Mesenchymal stem cell (in vitro differentiated cells and primary cell): Measurements from ENCODE around the gene ASPG.

Experiments used
- DNase-seq: peaks from one replicate; pipeline ENCODE4 v3.0.0-alpha.2; 2013
- H2AFZ ChIP-seq: one replicate; pipeline ENCODE4 v1.6.1; 2013; ENCODE audit warnings: low read depth, mild to moderate bottlenecking, control low read depth, inconsistent platforms, low read length, moderate library complexity
- H2AK5ac ChIP-seq: 2 replicates; pipeline ENCODE4 v1.6.1; 2013; ENCODE audit warnings: low read length, moderate library complexity, mild to moderate bottlenecking, inconsistent platforms; ENCODE audit not compliant: severe bottlenecking
- H2BK120ac ChIP-seq: one replicate; pipeline ENCODE4 v1.6.1; 2013; ENCODE audit warnings: low read depth, mild to moderate bottlenecking, inconsistent platforms, low read length, moderate library complexity
- H2BK12ac ChIP-seq, 2 experiments: one replicate each; pipeline ENCODE4 v1.6.1; 2013; ENCODE audit warnings: inconsistent platforms in 2 of 2, low read length in 2 of 2, mild to moderate bottlenecking in 2 of 2, moderate library complexity in 2 of 2, control low read depth in 1 of 2
- H2BK15ac ChIP-seq: one replicate; pipeline ENCODE4 v1.6.1; 2013; ENCODE audit warnings: mild to moderate bottlenecking, low read depth, inconsistent platforms; ENCODE audit not compliant: poor library complexity, severe bottlenecking
- H2BK5ac ChIP-seq: 2 replicates; pipeline ENCODE4 v1.6.1; 2013; ENCODE audit warnings: low read depth, mild to moderate bottlenecking, low read length, control low read depth, inconsistent platforms; ENCODE audit not compliant: poor library complexity, severe bottlenecking
- H3K14ac ChIP-seq, 2 experiments: one replicate each; pipeline ENCODE4 v1.6.1; 2013; ENCODE audit warnings: inconsistent platforms in 2 of 2, low read length in 2 of 2, control low read depth in 1 of 2, mild to moderate bottlenecking in 1 of 2, moderate library complexity in 1 of 2
- H3K18ac ChIP-seq, 2 experiments: one replicate each; pipeline ENCODE4 v1.6.1; 2013; ENCODE audit warnings: inconsistent platforms in 2 of 2, low read length in 2 of 2, control low read depth in 1 of 2, low read depth in 1 of 2, mild to moderate bottlenecking in 1 of 2
- H3K23ac ChIP-seq, 2 experiments: one replicate each; pipeline ENCODE4 v1.6.1; 2013; ENCODE audit warnings: inconsistent platforms in 2 of 2, low read length in 2 of 2, mild to moderate bottlenecking in 2 of 2, moderate library complexity in 2 of 2, control low read depth in 1 of 2
- H3K27ac ChIP-seq: 2 replicates; pipeline ENCODE4 v1.5.1; 2013; ENCODE audit warnings: mild to moderate bottlenecking, moderate library complexity, low read length, control low read depth, inconsistent platforms; ENCODE audit not compliant: poor library complexity, severe bottlenecking
- H3K27me3 ChIP-seq, 2 experiments: 2 replicates each; pipeline versions ENCODE4 v1.6.1 to v1.7.0; 2013; ENCODE audit warnings: low read length in 2 of 2, mild to moderate bottlenecking in 2 of 2, moderate library complexity in 2 of 2, control low read depth in 1 of 2, inconsistent platforms in 1 of 2; ENCODE audit not compliant: control insufficient read depth in 1 of 2, insufficient read depth in 1 of 2
- H3K36me3 ChIP-seq, 2 experiments: 2 replicates each; pipeline versions ENCODE4 v1.6.1 to v1.7.0; 2013; ENCODE audit warnings: low read length in 2 of 2, control low read depth in 1 of 2, inconsistent platforms in 1 of 2, low read depth in 1 of 2, mild to moderate bottlenecking in 1 of 2; ENCODE audit not compliant: insufficient read depth in 2 of 2, control insufficient read depth in 1 of 2
- H3K4ac ChIP-seq, 2 experiments: one replicate each; pipeline ENCODE4 v1.6.1; 2013; ENCODE audit warnings: inconsistent platforms in 2 of 2, low read length in 2 of 2, mild to moderate bottlenecking in 2 of 2, moderate library complexity in 2 of 2, control low read depth in 1 of 2, low read depth in 1 of 2
- H3K4me1 ChIP-seq: 2 replicates; pipeline ENCODE4 v1.6.1; 2013; ENCODE audit warnings: low read depth, low read length, control low read depth; ENCODE audit not compliant: control insufficient read depth, insufficient read depth
- H3K4me2 ChIP-seq: 2 replicates; pipeline ENCODE4 v1.6.1; 2013; ENCODE audit warnings: low read length, mild to moderate bottlenecking, inconsistent platforms; ENCODE audit not compliant: poor library complexity, severe bottlenecking
- H3K4me3 ChIP-seq, 2 experiments: 2 replicates each; pipeline versions ENCODE4 v1.5.1 to v1.7.0; 2013; ENCODE audit warnings: low read length in 2 of 2, mild to moderate bottlenecking in 2 of 2, control low read depth in 1 of 2, low read depth in 1 of 2; ENCODE audit not compliant: insufficient read depth in 1 of 2
- H3K79me1 ChIP-seq: replicated peaks from 2 replicates; pipeline ENCODE4 v1.6.1; 2013; ENCODE audit warnings: mild to moderate bottlenecking, control low read depth, low read length, inconsistent platforms; ENCODE audit not compliant: poor library complexity, severe bottlenecking
- H3K9ac ChIP-seq: 2 replicates; pipeline ENCODE4 v1.7.0; 2013; ENCODE audit warnings: mild to moderate bottlenecking, low read length, moderate library complexity
- H3K9me3 ChIP-seq: 2 replicates; pipeline ENCODE4 v1.7.0; 2013; ENCODE audit warnings: mild to moderate bottlenecking, low read length; ENCODE audit not compliant: control insufficient read depth
- H4K8ac ChIP-seq: one replicate; pipeline ENCODE4 v1.6.1; 2013; ENCODE audit warnings: inconsistent platforms, mild to moderate bottlenecking, low read length, moderate library complexity
- H4K91ac ChIP-seq: one replicate; pipeline ENCODE4 v1.6.1; 2013; ENCODE audit warnings: mild to moderate bottlenecking, low read length, inconsistent platforms
- WGBS: methylation state at CpG from one replicate; pipeline ENCODE4 v1.1.7; 2013; ENCODE audit warnings: mixed read lengths; 5-methylcytosine and 5-hydroxymethylcytosine counted together

The ASPG gene

GRCh38 chr14:104100171-104101085, 14.9 kb downstream of the ASPG start:
- no peak overlapping the region for H3K18ac ChIP-seq
- H2BK5ac ChIP-seq, result no peak overlapping the region
- WGBS, result 88% methylated on average over 23 of the region's 23 CpGs
- no peak overlapping the region for H2AK5ac ChIP-seq
- H3K9ac ChIP-seq, result no peak overlapping the region
- no peak overlapping the region for H2AFZ ChIP-seq
- no peak overlapping the region for H2BK15ac ChIP-seq
- H3K36me3 ChIP-seq, result no peaks in the 10 kb centered on the region
- peaks cover 0 to 13% of the 10 kb centered on the region in 2 experiments for H3K27me3 ChIP-seq
- H3K4me3 ChIP-seq, result no peak overlapping the region
- no peak overlapping the region for H4K8ac ChIP-seq
- H3K79me1 ChIP-seq, result no peaks in the 10 kb centered on the region
- H3K4ac ChIP-seq, result no peak overlapping the region
- no peak for DNase-seq
- H3K23ac ChIP-seq, result no peak overlapping the region
- H4K91ac ChIP-seq, result no peak overlapping the region
- H3K14ac ChIP-seq, result no peak overlapping the region
- H2BK120ac ChIP-seq, result no peak overlapping the region
- peaks cover 2% of the 10 kb centered on the region for H3K4me1 ChIP-seq
- H3K27ac ChIP-seq, result no peak overlapping the region
- no peak overlapping the region for H2BK12ac ChIP-seq
- H3K9me3 ChIP-seq, result no peaks in the 10 kb centered on the region
- H3K4me2 ChIP-seq, result no peak overlapping the region

DNA sequence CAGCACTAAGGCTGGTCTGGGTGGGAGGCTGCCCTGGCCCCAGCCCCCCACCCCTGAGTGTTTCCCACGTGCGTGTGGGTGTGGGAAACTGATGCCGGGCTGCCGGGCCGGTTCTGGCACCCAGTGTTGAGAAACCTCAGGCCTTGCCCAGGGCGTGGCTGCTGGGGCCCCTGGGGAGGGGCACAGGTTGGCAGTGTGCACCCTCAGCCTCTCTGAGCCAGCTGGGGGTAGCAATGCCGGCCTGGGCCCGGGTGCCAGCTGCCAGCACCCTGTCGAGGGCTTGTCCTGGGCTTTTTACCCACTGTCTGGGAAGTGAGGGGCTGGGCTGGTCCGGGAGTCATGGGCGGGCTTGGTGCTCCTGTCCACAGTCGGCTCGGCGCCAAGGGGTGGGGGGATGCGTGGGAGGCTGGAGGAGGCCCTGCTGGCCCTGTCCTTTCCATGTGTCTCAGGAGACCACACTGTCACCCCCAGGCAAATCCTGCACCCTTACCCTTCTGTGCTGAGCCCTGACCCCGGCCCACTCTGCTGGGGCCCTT, 15.7 kb downstream of the ASPG start:
- H3K4me1 ChIP-seq, result peaks cover 2% of the 10 kb centered on the region
- no peak overlapping the region for H3K4me3 ChIP-seq
- DNase-seq, result no peak
- H3K14ac ChIP-seq, result no peak overlapping the region
- H3K36me3 ChIP-seq, result no peaks in the 10 kb centered on the region
- H2BK12ac ChIP-seq, result no peak overlapping the region
- no peak overlapping the region for H2AK5ac ChIP-seq
- H3K18ac ChIP-seq, result no peak overlapping the region
- H4K8ac ChIP-seq, result no peak overlapping the region
- H2AFZ ChIP-seq, result no peak overlapping the region
- no peak overlapping the region for H2BK5ac ChIP-seq
- peaks cover 0 to 10% of the 10 kb centered on the region in 2 experiments for H3K27me3 ChIP-seq
- no peak overlapping the region for H3K4ac ChIP-seq
- H3K9ac ChIP-seq, result no peak overlapping the region
- no peaks in the 10 kb centered on the region for H3K79me1 ChIP-seq
- no peaks in the 10 kb centered on the region for H3K9me3 ChIP-seq
- H3K4me2 ChIP-seq, result no peak overlapping the region
- no peak overlapping the region for H3K27ac ChIP-seq
- no peak overlapping the region for H2BK120ac ChIP-seq
- no peak overlapping the region for H2BK15ac ChIP-seq
- H3K23ac ChIP-seq, result no peak overlapping the region
- H4K91ac ChIP-seq, result no peak overlapping the region
- 78% methylated on average over 15 of the region's 16 CpGs for WGBS

GRCh38 chr14:104101651-104102281, 16.3 kb downstream of the ASPG start:
- Histone ChIP-seq H3K4me2 (no peak overlapping the region), H2AFZ (no peak overlapping the region), H3K4me3 (no peak overlapping the region), H3K79me1 (no peaks in the 10 kb centered on the region), H3K18ac (no peak overlapping the region), H3K27me3 (peaks cover 0 to 5% of the 10 kb centered on the region in 2 experiments), H4K91ac (no peak overlapping the region), H2BK12ac (no peak overlapping the region), H2BK120ac (no peak overlapping the region), H2AK5ac (no peak overlapping the region), H2BK15ac (no peak overlapping the region), H3K9me3 (no peaks in the 10 kb centered on the region), H3K23ac (no peak overlapping the region), H2BK5ac (no peak overlapping the region), H3K14ac (no peak overlapping the region), H3K9ac (no peak overlapping the region), H3K4ac (no peak overlapping the region), H3K36me3 (no peaks in the 10 kb centered on the region), H3K27ac (no peak overlapping the region), H4K8ac (no peak overlapping the region), H3K4me1 (peaks cover 2% of the 10 kb centered on the region)
- DNase-seq, result no peak
- 89% methylated on average over 13 of the region's 16 CpGs for WGBS

GRCh38 chr14:104102282-104102914, 16.9 kb downstream of the ASPG start:
- 81% methylated on average over 13 of the region's 16 CpGs for WGBS
- no peak overlapping the region for H3K4me2 ChIP-seq
- H3K23ac ChIP-seq, result no peak overlapping the region

More at GRCh38 chr14:104102282-104102914, 16.9 kb downstream of the ASPG start:
- no peak overlapping the region for H2BK120ac ChIP-seq
- no peak overlapping the region for H2BK12ac ChIP-seq
- H3K4me1 ChIP-seq, result peaks cover 2% of the 10 kb centered on the region
- no peak overlapping the region for H2BK5ac ChIP-seq
- H3K4ac ChIP-seq, result no peak overlapping the region
- no peak overlapping the region for H3K14ac ChIP-seq
- H2BK15ac ChIP-seq, result no peak overlapping the region
- H3K9ac ChIP-seq, result no peak overlapping the region
- no peaks in the 10 kb centered on the region for H3K9me3 ChIP-seq
- no peak for DNase-seq
- H3K18ac ChIP-seq, result no peak overlapping the region
- no peaks in the 10 kb centered on the region for H3K79me1 ChIP-seq
- H3K27ac ChIP-seq, result no peak overlapping the region
- H2AFZ ChIP-seq, result no peak overlapping the region
- peaks cover 0 to 5% of the 10 kb centered on the region in 2 experiments for H3K27me3 ChIP-seq
- no peak overlapping the region for H2AK5ac ChIP-seq
- H4K8ac ChIP-seq, result no peak overlapping the region
- H4K91ac ChIP-seq, result no peak overlapping the region
- no peaks in the 10 kb centered on the region for H3K36me3 ChIP-seq
- no peak overlapping the region for H3K4me3 ChIP-seq
